Common myeloid progenitor, CD34-positive (primary cell): ENCODE measurements around the gene UBR3.

ENCODE experiments used
- CTCF ChIA-PET: fragments of 350-600 bp; sonication (Branson Sonifier 250); formaldehyde crosslinking; loops from one replicate; lab custom pipeline; 2021; ENCODE audit warnings: antibody characterized with exemption; lab: Charles Lee
- POLR2A ChIA-PET: fragments of 350-600 bp; sonication (Branson Sonifier 250); formaldehyde crosslinking; loops from one replicate; lab custom pipeline; 2021; ENCODE audit warnings: antibody characterized with exemption; lab: Charles Lee
- DNase-seq, 3 donors: peaks; one replicate each; pipeline versions ENCODE4 v3.0.0 to v3.0.0-alpha.2; 2013
- H3K27ac ChIP-seq, 2 experiments: 1 replicate in 1 of 2; 2 replicates in 1 of 2; pipeline ENCODE4 v1.7.0; 2013; ENCODE audit warnings: inconsistent platforms in 2 of 2, low read length in 2 of 2, mild to moderate bottlenecking in 2 of 2, low read depth in 1 of 2, moderate library complexity in 1 of 2; ENCODE audit not compliant: severe bottlenecking in 2 of 2, insufficient read depth in 1 of 2, poor library complexity in 1 of 2
- H3K27me3 ChIP-seq, 5 experiments: replicated peaks in 2 of 5; 1 replicate in 3 of 5; 2 replicates in 2 of 5; pipeline versions ENCODE4 v1.6.1 to v1.7.0; 2013; ENCODE audit warnings: low read length in 4 of 5, mild to moderate bottlenecking in 2 of 5, moderate library complexity in 2 of 5, inconsistent platforms in 1 of 5; ENCODE audit not compliant: insufficient read depth in 5 of 5, control insufficient read depth in 4 of 5
- H3K36me3 ChIP-seq, 4 experiments: 1 replicate in 2 of 4; 2 replicates in 2 of 4; pipeline versions ENCODE4 v1.6.1 to v1.7.0; 2013; ENCODE audit warnings: low read length in 3 of 4, control low read depth in 1 of 4, mild to moderate bottlenecking in 1 of 4; ENCODE audit not compliant: control insufficient read depth in 4 of 4, insufficient read depth in 4 of 4
- H3K4me1 ChIP-seq, 4 experiments: 1 replicate in 3 of 4; 2 replicates in 1 of 4; pipeline versions ENCODE4 v1.6.1 to v1.7.1; 2013; ENCODE audit warnings: low read length in 3 of 4, mild to moderate bottlenecking in 3 of 4, control low read depth in 1 of 4, inconsistent platforms in 1 of 4, moderate library complexity in 1 of 4; ENCODE audit not compliant: control insufficient read depth in 4 of 4, insufficient read depth in 4 of 4; ENCODE audit errors: control extremely low read depth in 1 of 4
- H3K4me3 ChIP-seq, 7 experiments: 1 replicate in 4 of 7; 2 replicates in 3 of 7; pipeline versions ENCODE4 v1.5.1 to v1.7.0; 2013; ENCODE audit warnings: mild to moderate bottlenecking in 7 of 7, low read length in 6 of 7, moderate library complexity in 6 of 7, inconsistent platforms in 2 of 7, low read depth in 2 of 7, control low read depth in 1 of 7; ENCODE audit not compliant: insufficient read depth in 4 of 7, control insufficient read depth in 1 of 7; ENCODE audit errors: extremely low read depth in 1 of 7
- H3K9me3 ChIP-seq, 5 experiments: 1 replicate in 4 of 5; 2 replicates in 1 of 5; pipeline versions ENCODE4 v1.6.1 to v1.7.1; 2013; ENCODE audit warnings: low read length in 4 of 5, mild to moderate bottlenecking in 2 of 5, inconsistent platforms in 1 of 5, low read depth in 1 of 5, moderate library complexity in 1 of 5; ENCODE audit not compliant: control insufficient read depth in 4 of 5, insufficient read depth in 2 of 5; ENCODE audit errors: control extremely low read depth in 1 of 5
- WGBS: methylation state at CpG from one replicate; pipeline ENCODE4 v1.1.5; 2013; ENCODE audit not compliant: insufficient coverage; 5-methylcytosine and 5-hydroxymethylcytosine counted together

The UBR3 gene

DNA sequence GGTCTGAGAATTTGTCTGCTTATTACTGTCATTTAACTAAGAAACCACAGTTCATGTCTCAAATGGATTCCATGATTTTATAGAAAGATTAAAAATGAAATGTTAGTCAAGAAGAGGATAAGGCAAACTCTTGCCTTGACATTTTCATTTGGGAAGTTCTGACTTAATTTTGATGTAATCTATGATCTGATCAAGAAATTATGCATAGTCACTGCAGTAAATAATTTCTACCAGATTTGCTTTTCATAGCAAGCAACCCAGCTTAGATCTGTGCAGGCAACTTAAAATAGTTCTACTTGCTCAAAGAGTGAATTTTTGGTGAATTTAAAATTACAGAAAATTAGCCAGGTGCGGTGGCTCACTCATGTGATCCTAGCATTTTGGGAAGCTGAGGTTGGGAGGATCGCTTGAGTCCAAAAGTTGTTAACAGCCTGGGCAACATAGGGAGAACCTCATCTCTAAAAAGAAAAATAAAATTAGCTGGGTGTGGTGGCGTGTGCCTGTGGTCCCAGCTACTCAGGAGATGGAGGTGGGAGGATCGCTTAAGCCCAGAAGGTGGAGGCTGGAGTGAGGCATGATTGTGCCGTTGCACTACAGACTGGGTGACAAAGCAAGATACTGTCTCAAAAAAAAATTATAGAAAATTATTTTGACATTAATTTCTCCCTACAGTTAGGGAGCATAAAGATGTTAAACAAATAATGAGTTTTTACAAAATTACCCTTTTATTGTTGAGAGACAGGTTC is 192.0 kb downstream of the UBR3 start:
- H3K9me3 ChIP-seq, result no peaks in the 10 kb centered on the region
- no peaks in the 10 kb centered on the region for H3K27me3 ChIP-seq
- H3K27ac ChIP-seq, result no peak overlapping the region
- H3K4me3 ChIP-seq, result no peak overlapping the region
- WGBS, result 90% methylated on average over 3 of the region's 5 CpGs
- CTCF ChIA-PET, result no interaction called here
- no peaks in the 10 kb centered on the region for H3K4me1 ChIP-seq
- POLR2A ChIA-PET, result no interaction called here
- H3K36me3 ChIP-seq, result peaks cover 5 to 11% (median 7%) of the 10 kb centered on the region in 4 experiments
- DNase-seq, result no peak

DNA sequence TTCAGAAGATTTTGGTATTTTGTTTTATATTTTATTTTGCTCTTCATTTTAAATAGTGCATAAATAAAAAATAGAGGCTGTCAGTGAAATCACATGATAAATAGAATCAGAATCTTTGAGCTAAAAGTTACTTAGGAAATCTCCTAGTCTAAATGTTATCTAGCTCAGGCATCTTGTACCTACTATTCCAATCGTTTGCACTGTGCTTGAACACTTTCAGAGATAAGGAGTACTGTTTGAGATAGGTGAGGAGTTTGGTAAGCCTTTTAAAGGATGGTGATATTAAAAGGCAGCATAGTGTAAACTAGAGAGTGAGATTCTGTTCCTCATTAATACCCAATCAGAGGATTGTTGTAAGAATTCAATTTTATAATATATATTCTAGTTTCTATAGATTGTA is 193.5 kb downstream of the UBR3 start:
- no peak for DNase-seq
- H3K4me3 ChIP-seq, result no peak overlapping the region
- no peaks in the 10 kb centered on the region for H3K4me1 ChIP-seq
- H3K27me3 ChIP-seq, result no peaks in the 10 kb centered on the region
- ChIA-PET CTCF (no interaction called here), POLR2A (interaction anchor here (0.6 to 1.2 kb wide), 2 partner anchors 14 to 142 kb away, joined by 3 read pairs; no protein-coding TSS in a partner anchor)
- WGBS, result no CpG with 5 or more reads among the region's 1 CpG
- H3K27ac ChIP-seq, result no peak overlapping the region
- H3K36me3 ChIP-seq, result peaks cover 7 to 11% (median 9%) of the 10 kb centered on the region in 4 experiments
- no peaks in the 10 kb centered on the region for H3K9me3 ChIP-seq

DNA sequence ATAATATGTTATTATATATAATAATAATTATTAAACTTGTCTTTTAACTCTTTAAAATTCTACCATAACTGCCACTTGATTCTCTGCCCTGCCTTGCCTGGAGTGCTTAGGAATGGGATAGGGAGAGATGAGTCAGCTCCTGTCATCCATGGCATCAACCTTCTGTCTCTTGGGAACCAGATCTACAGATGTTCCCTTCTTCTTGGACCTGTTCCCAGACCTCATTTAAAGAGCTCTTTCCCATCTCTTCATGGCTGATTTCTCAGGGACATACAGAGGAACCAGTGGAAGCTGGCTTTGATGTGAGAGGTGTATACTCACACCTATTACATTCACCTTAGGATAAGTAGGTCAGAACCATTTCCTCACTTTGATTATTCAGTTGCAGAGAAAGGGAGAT is 195.4 kb downstream of the UBR3 start:
- H3K4me3 ChIP-seq, result no peak overlapping the region

DNA sequence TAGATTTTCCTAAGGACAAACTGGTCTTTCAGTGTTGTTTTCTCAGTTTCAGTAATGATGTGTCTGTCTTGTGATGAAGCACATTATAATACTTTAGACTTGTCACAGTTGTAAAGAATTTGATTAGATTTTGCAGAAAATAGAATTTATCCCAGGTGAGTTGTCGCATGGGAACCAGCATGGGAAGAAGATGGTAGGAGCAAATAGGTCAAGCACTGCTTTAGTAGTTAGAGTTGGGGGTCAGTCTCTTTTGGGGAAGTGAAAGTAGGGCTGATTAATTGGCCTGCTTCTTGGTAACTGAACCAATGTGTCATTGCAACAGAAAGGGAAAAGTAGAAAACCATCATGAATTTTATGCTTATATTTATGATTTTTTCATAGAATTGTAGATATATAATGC is 197.5 kb downstream of the UBR3 start:
- POLR2A ChIA-PET, result no interaction called here

More for the DNA sequence above, 195.4 kb downstream of the UBR3 start:
- ChIA-PET CTCF (no interaction called here), POLR2A (no interaction called here)
- no peaks in the 10 kb centered on the region for H3K4me1 ChIP-seq
- no peaks in the 10 kb centered on the region for H3K9me3 ChIP-seq
- peaks cover 7 to 11% (median 9%) of the 10 kb centered on the region in 4 experiments for H3K36me3 ChIP-seq
- no peak for DNase-seq
- no peaks in the 10 kb centered on the region for H3K27me3 ChIP-seq
- no peak overlapping the region for H3K27ac ChIP-seq

DNA sequence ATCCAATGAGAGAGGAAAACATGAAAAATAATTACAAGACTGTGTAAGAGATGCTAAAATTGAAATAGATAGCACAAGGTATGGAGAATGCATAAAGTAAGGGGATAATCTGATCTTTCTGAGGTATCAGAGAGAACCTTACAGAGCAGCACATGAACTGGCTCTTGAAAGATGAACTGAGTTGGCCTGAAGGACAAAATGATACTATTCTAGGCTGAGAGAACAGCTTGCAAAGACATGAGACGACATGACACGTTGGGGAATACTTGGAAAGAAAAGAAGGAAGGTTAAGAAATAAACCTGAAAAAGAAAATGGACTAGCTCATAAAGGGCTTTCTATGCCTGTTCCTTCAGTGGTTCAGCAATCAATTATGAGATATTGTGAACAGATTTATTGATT is 198.0 kb downstream of the UBR3 start:
- CTCF ChIA-PET, result no interaction called here
- POLR2A ChIA-PET, result no interaction called here
- WGBS, result 95% methylated on average over 2 of the region's 2 CpGs
- H3K4me3 ChIP-seq, result no peak overlapping the region
- H3K9me3 ChIP-seq, result peaks cover 0 to 2% (median 0%) of the 10 kb centered on the region in 5 experiments
- no peaks in the 10 kb centered on the region for H3K27me3 ChIP-seq
- no peak for DNase-seq
- H3K36me3 ChIP-seq, result peaks cover 12 to 16% (median 14%) of the 10 kb centered on the region in 4 experiments
- no peak overlapping the region for H3K27ac ChIP-seq
- no peaks in the 10 kb centered on the region for H3K4me1 ChIP-seq

More for the DNA sequence above, 197.5 kb downstream of the UBR3 start:
- DNase-seq, result no peak
- no peak overlapping the region for H3K27ac ChIP-seq
- no peaks in the 10 kb centered on the region for H3K4me1 ChIP-seq
- H3K4me3 ChIP-seq, result no peak overlapping the region
- 100% methylated on average over 1 of the region's 1 CpG for WGBS
- peaks cover 9 to 13% (median 11%) of the 10 kb centered on the region in 4 experiments for H3K36me3 ChIP-seq
- no peaks in the 10 kb centered on the region for H3K9me3 ChIP-seq
- no peaks in the 10 kb centered on the region for H3K27me3 ChIP-seq
- CTCF ChIA-PET, result no interaction called here

DNA sequence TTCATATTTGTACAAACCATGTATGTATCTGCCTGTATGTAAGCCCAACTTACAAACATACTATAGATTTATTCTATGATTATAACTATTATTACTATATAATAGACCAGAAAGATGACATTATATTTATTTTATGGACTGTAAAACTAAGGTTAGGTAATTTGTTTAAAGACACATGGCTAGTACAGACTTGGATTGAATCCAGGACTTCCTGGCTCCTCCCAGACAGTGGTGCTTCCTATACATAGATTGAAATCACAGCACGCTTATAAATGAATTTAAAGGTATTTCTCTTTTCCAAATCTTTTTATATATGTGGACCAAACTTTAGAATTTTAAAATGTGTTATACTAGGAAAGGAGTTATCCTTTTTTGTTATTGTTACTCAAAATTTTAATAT is 199.1 kb downstream of the UBR3 start:
- H3K27me3 ChIP-seq, result no peaks in the 10 kb centered on the region
- H3K4me1 ChIP-seq, result no peaks in the 10 kb centered on the region
- no peak overlapping the region for H3K27ac ChIP-seq
- WGBS, result no CpG with 5 or more reads among the region's 1 CpG
- peaks cover 0 to 8% (median 2%) of the 10 kb centered on the region in 5 experiments for H3K9me3 ChIP-seq
- ChIA-PET CTCF (no interaction called here), POLR2A (no interaction called here)
- DNase-seq, result no peak
- no peak overlapping the region for H3K4me3 ChIP-seq
- H3K36me3 ChIP-seq, result peaks cover 12 to 25% (median 15%) of the 10 kb centered on the region in 4 experiments

DNA sequence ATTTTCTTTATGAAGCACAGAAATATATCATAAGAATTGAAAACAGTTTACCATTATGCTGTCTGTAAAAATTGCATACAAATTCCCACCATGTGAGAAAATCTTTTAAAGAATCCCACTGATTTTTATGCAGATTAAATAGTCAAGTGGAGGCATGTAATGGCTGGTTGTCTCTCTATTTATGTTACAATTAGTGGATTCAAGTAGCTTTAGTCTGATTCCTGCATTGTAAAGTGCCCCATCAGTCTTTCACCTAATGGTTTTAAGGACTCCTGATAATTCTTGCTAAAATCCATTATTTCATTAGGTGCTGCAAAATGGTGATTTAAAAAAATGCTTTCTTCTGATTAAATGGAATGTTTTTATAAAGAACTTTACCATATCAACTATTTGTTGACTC is 202.3 kb downstream of the UBR3 start:
- H3K36me3 ChIP-seq, result peaks cover 7 to 32% (median 10%) of the 10 kb centered on the region in 4 experiments
- DNase-seq, result no peak
- no peaks in the 10 kb centered on the region for H3K27me3 ChIP-seq
- H3K4me3 ChIP-seq, result no peak overlapping the region
- POLR2A ChIA-PET, result no interaction called here
- CTCF ChIA-PET, result no interaction called here
- H3K9me3 ChIP-seq, result peaks cover 0 to 13% (median 2%) of the 10 kb centered on the region in 5 experiments
- H3K4me1 ChIP-seq, result no peaks in the 10 kb centered on the region
- no peak overlapping the region for H3K27ac ChIP-seq
